ENCODE measurements around the gene DCAF4.
A peak's percentile ranks its signal among the peaks of the same experiment; 100 is the strongest.

The DCAF4 gene

GRCh38 chr14:72881543-72881942, 44.7 kb upstream of the DCAF4 start:
- TF ChIP-seq CTCF (IDR thresholded peaks at IDR 0.05; ENCODE audit: control extremely low read depth, extremely low read depth, low read depth, missing control alignments), result no peak
- DNase-seq (ENCODE audit: extremely low spot score), result no peak
- POLR2A ChIA-PET, result interaction anchor here (0.5 kb wide), 1 partner anchor 351 kb away, joined by 3 read pairs; no protein-coding TSS in a partner anchor
- CTCF ChIA-PET, result interaction anchor here (1.2 to 2.0 kb wide), 2 partner anchors 23 to 67 kb away, joined by 5 read pairs; no protein-coding TSS in a partner anchor

- CTCF ChIA-PET, result interaction anchor here (1.2 to 2.0 kb wide), 2 partner anchors 22 to 67 kb away, joined by 5 read pairs; no protein-coding TSS in a partner anchor
- TF ChIP-seq CTCF (IDR thresholded peaks at IDR 0.05; ENCODE audit: control extremely low read depth, extremely low read depth, low read depth, missing control alignments), result no peak
- no peak for DNase-seq (ENCODE audit: extremely low spot score)
- POLR2A ChIA-PET, result interaction anchor here (0.5 kb wide), 1 partner anchor 351 kb away, joined by 3 read pairs; no protein-coding TSS in a partner anchor
These were observed 44.2 kb upstream of the DCAF4 start for GRCh38 chr14:72882047-72882446.

- ChIA-PET CTCF (interaction anchor here (1.2 to 2.0 kb wide), 2 partner anchors 22 to 66 kb away, joined by 5 read pairs; no protein-coding TSS in a partner anchor), POLR2A (no interaction called here)
- TF ChIP-seq CTCF (IDR thresholded peaks at IDR 0.05; ENCODE audit: control extremely low read depth, extremely low read depth, low read depth, missing control alignments), result no peak
- DNase-seq (ENCODE audit: extremely low spot score), result no peak
These were observed 43.8 kb upstream of the DCAF4 start for GRCh38 chr14:72882463-72882862.

GRCh38 chr14:72883109-72883508, 43.2 kb upstream of the DCAF4 start:
- ChIA-PET CTCF (interaction anchor here (1.0 to 2.0 kb wide), 6 partner anchors 15 to 66 kb away, joined by 3 to 6 read pairs (median 4); no protein-coding TSS in a partner anchor), POLR2A (interaction anchor here (0.6 kb wide), 1 partner anchor 280 kb away, joined by 3 read pairs; no protein-coding TSS in a partner anchor)
- DNase-seq (ENCODE audit: extremely low spot score), result no peak
- TF ChIP-seq CTCF (IDR thresholded peaks at IDR 0.05; ENCODE audit: control extremely low read depth, extremely low read depth, low read depth, missing control alignments), result no peak

- TF ChIP-seq CTCF (IDR thresholded peaks at IDR 0.05; ENCODE audit: control extremely low read depth, extremely low read depth, low read depth, missing control alignments), result no peak
- DNase-seq (ENCODE audit: extremely low spot score), result peak; percentile 28
- CTCF ChIA-PET, result interaction anchor here (1.0 to 1.8 kb wide), 9 partner anchors 10 to 368 kb away, joined by 3 to 6 read pairs (median 3); partner anchors contain the start of gene DPF3
- POLR2A ChIA-PET, result no interaction called here
These were observed 42.3 kb upstream of the DCAF4 start for GRCh38 chr14:72883961-72884360.

GRCh38 chr14:72884386-72884785, 41.9 kb upstream of the DCAF4 start:
- ChIA-PET POLR2A (no interaction called here), CTCF (interaction anchor here (1.0 to 1.8 kb wide), 7 partner anchors 9 to 368 kb away, joined by 3 to 6 read pairs (median 3); partner anchors contain the start of gene DPF3)

More at GRCh38 chr14:72884386-72884785, 41.9 kb upstream of the DCAF4 start:
- TF ChIP-seq CTCF (IDR thresholded peaks at IDR 0.05; ENCODE audit: control extremely low read depth, extremely low read depth, low read depth, missing control alignments), result no peak
- DNase-seq (ENCODE audit: extremely low spot score), result no peak
